Ureter (tissue), 1 donor: ENCODE data around the gene UST. TPM values are rescaled to one million over a fixed set of nuclear protein-coding genes. Genes with fewer than 3 reads are reported as not detected.
"Not testable (repeated sequence)": the region's sequence is repeated elsewhere in the genome, so short reads cannot be mapped to it uniquely, and the experiment has no call there.

Source experiments
- DNase-seq: peaks from one replicate; pipeline ENCODE4 v3.0.0-alpha.2; 2020; ENCODE audit warnings: low spot score
- total RNA-seq: library from RNA; stranded (reverse); gene quantifications from one replicate; pipeline ENCODE4 v1.2.4, GENCODE V29; 2023
- donor health status: DM: yes; HTN: yes; CAD: no.

Gene UST
- total RNA-seq, 1 donor from 2014 or later, result 30.9 TPM

DNA sequence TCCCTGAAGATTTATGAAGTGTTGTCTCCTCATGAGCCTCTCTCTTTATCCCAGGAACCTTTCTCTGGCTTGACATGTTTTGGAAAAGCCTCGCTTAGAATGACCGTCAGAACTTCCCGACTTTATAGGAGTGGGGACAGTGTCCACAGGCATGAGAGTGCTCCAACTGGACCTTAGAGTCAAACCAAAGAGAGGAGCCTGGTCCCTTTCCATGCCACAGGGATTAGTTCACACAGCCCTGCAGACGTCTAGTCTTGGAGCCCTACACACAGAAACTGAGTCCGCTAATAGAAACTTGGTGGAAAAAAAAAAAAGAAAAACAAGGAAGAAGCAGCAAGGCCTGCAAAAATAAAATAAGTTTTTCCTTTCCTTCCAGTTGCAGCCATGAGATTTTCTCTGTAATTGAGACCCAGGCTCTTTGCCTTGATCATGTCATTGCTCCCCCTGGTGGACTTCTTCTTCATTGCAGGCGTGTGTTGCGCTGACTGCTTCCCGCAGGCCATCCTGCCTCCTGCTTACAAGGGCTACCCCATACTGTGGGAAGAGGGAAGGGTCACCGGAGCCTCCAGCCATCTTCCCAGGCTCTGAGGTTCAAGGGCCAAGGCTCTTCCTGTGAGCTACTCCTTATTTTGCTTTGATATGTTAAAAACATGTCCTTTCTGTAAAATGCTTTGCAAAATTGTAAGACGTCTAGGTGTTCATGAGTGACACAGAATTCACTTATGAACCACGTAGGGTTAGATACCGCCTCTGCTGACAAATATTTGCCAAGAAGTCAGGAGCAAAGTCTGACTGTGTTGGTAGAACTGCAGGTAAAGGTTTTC is 201.0 kb downstream of the UST start:
- DNase-seq, result peak; percentile 93

GRCh38 chr6:148951662-148952061 is 204.8 kb downstream of the UST start:
- DNase-seq, result no peak

- no peak for DNase-seq
Observed at GRCh38 chr6:148952147-148953035, 205.6 kb downstream of the UST start.

GRCh38 chr6:148954461-148954860 is 207.6 kb downstream of the UST start:
- DNase-seq, result no peak

GRCh38 chr6:148954934-148955333 is 208.1 kb downstream of the UST start:
- DNase-seq, result no peak

- no peak for DNase-seq
Observed at GRCh38 chr6:148955441-148955840, 208.6 kb downstream of the UST start.

DNA sequence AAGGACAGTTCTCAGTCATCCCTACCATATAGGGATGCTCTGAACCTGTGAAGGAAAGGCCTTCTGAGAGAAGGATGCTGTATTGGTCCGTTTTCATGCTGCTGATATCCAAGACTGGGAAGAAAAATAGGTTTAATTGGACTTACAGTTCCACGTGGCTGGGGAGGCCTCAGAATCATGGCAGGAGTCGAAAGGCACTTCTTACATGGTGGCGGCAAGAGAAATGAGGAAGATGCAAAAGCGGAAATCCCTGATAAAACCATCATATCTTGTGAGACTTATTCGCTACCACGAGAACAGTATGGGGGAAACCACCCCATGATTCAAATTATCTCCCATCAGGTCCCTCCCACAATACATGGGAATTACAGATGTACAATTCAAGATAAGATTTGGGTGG is 209.3 kb downstream of the UST start:
- DNase-seq, result not testable (repeated sequence)

GRCh38 chr6:148957752-148958151 is 210.9 kb downstream of the UST start:
- DNase-seq, result no peak

DNA sequence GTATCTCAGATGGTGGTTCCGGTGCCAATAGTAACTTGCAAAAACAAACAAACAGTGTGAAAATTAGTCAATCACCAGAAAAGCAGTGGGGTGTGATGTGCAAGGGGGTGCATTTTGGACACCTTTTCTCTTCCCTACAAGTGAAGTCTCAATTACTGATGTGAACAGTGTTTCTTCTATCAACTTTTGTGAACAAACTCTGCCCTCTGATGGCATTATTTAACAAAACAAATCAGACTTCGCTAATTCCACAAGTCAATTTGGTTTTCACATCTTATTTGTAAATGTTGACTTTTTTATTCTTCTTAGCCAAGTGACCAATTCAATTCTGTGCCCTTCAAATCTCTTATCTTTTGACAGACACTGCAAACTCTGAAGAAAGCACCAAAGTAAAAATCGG is 212.2 kb downstream of the UST start:
- DNase-seq, result no peak

- no peak for DNase-seq
Observed at GRCh38 chr6:148959501-148959900, 212.7 kb downstream of the UST start.

- DNase-seq, result no peak
Observed at GRCh38 chr6:148962854-148963515, 216.2 kb downstream of the UST start.

DNA sequence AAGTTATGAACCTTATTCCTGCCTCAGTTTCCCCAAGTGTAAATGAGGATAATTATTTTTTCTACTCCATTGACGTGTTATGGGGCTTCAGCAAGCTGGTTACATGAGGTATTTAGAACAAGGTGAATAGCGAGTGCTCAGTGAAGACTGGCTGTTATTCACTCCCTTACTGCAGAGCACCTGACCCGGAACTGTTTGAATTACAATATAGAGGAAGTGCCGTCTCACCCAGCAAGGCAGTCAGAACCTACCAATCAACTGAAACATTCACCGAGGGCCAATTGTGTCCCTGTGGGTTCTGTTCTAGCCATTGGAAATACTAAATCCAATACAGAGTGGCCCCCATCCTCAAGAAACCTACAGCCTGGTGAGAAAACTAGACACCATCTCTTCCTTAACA is 216.9 kb downstream of the UST start:
- no peak for DNase-seq

GRCh38 chr6:148964467-148964866 is 217.6 kb downstream of the UST start:
- no peak for DNase-seq

DNA sequence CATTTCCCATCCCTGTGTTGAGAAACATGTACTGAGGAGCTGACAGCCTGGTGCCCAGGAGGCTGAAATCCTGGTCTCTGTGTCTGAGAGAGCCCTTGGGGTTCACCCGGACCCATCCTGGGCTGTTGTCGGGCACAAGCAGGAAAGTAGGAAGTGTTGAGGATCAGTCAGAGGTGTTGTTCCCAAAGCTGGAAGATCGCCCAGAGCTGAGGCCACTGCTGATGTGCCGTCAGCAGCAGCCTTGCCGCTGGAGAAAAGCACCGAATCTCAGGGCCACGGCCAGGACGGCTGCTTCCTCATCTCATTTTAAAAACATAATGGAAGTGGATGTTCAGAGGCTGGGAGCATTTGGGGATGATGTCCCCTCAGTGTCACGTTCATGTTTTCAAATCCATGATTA is 218.5 kb downstream of the UST start:
- no peak for DNase-seq

- no peak for DNase-seq
Observed at GRCh38 chr6:148967011-148967520, 220.2 kb downstream of the UST start.

- no peak for DNase-seq
Observed at GRCh38 chr6:148967541-148967956, 220.7 kb downstream of the UST start.

GRCh38 chr6:148968771-148969602 is 222.2 kb downstream of the UST start:
- DNase-seq, result no peak

GRCh38 chr6:148969603-148970061 is 222.8 kb downstream of the UST start:
- no peak for DNase-seq

DNA sequence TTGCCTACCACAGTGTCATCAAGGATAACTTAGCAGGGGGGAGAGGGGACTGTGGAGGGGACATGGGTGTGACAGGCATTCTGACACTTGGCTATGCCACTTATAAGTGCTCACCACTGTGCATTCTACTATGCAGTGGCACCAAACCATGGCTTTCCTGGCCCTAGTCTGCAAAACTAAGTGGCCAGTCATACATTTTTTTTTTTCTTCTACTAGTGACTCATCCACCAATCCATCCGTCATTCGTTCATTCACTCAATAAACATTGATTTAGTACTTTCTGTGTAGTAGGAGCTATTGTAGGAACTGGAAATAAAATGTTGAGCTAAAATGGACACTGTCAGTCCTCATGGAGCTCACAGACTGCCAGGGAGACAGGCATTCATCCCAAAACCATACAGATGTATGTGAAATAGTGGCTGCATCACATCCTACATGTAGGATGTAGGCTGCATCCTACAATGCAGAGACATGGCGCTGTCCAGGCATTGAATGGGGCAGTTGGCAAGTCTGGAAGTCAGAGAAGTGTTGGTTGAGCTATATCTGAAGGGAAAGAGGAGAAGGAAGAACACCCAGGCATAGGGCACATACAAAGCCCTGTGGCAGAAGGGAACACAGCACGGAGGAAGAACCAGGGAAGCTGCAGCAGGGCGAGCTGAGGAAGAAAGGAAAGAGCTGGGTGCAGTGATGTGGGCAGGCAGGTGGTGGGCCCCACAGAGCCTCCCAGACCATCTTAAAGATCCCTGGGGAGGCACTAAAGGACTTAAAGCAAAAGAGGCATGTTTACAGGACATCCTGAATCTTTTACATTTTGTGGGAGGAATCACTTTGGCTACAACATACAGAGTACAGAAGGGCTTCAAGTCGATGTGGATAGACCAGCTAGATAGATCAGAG is 224.4 kb downstream of the UST start:
- DNase-seq, result no peak

- peak; percentile 48 for DNase-seq
Observed at GRCh38 chr6:148972481-148972880, 225.7 kb downstream of the UST start.
